Natural killer cell (primary cell): ENCODE results near the gene ENTREP1. TPM values are rescaled to one million over a fixed set of nuclear protein-coding genes. Genes with fewer than 3 reads are reported as not detected.

ENCODE experiments used
- ATAC-seq, 3 donors: fragments of 150-1000 bp in 2 of 3; fragments of 200-7000 bp in 1 of 3; cut with Tn5 transposase; 1 replicate in 1 of 3; 2 replicates in 2 of 3; pipeline ENCODE4 v1.10.0; 2021; ENCODE audit warnings: mild to moderate bottlenecking in 2 of 3, moderate library complexity in 2 of 3
- DNase-seq, 2 donors: peaks; one replicate each; pipeline versions ENCODE4 v3.0.0 to v3.0.0-alpha.2; 2013 to 2021; ENCODE audit warnings: mixed read lengths in 1 of 2
- H3K27ac ChIP-seq: one replicate; pipeline ENCODE4 v1.5.1; 2013; ENCODE audit warnings: mild to moderate bottlenecking, low read length
- H3K27me3 ChIP-seq: one replicate; pipeline ENCODE4 v1.6.1; 2013; ENCODE audit warnings: low read length; ENCODE audit not compliant: control insufficient read depth, insufficient read depth
- H3K36me3 ChIP-seq: one replicate; pipeline ENCODE4 v1.6.1; 2013; ENCODE audit warnings: low read length; ENCODE audit not compliant: control insufficient read depth, insufficient read depth
- H3K4me1 ChIP-seq: one replicate; pipeline ENCODE4 v1.6.1; 2013; ENCODE audit warnings: low read length; ENCODE audit not compliant: control insufficient read depth, insufficient read depth
- H3K4me3 ChIP-seq: one replicate; pipeline ENCODE4 v1.5.1; 2013; ENCODE audit warnings: low read length
- H3K9me3 ChIP-seq: one replicate; pipeline ENCODE4 v1.6.1; 2013; ENCODE audit warnings: low read length; ENCODE audit not compliant: control insufficient read depth, insufficient read depth
- H3K27ac Mint-ChIP-seq, 2 donors: one replicate each; pipeline ENCODE4 v1.8.0; 2022; ENCODE audit warnings: mild to moderate bottlenecking in 2 of 2, mixed read lengths in 2 of 2, moderate library complexity in 1 of 2
- H3K27me3 Mint-ChIP-seq, 2 donors: one replicate each; pipeline ENCODE4 v1.8.0; 2022; ENCODE audit warnings: low read depth in 2 of 2, mixed read lengths in 2 of 2
- H3K36me3 Mint-ChIP-seq: one replicate; pipeline ENCODE4 v1.8.0; 2022; ENCODE audit warnings: mixed read lengths
- H3K4me1 Mint-ChIP-seq, 2 donors: one replicate each; pipeline ENCODE4 v1.8.0; 2022; ENCODE audit warnings: mixed read lengths in 2 of 2
- H3K4me3 Mint-ChIP-seq: one replicate; pipeline ENCODE4 v1.8.0; 2022; ENCODE audit warnings: mild to moderate bottlenecking, moderate library complexity, mixed read lengths
- H3K9me3 Mint-ChIP-seq, 2 donors: one replicate each; pipeline ENCODE4 v1.8.0; 2022; ENCODE audit warnings: mixed read lengths in 2 of 2
- WGBS: methylation state at CpG from one replicate; pipeline ENCODE4 v1.1.7; 2013; ENCODE audit warnings: missing lambda C conversion rate; ENCODE audit not compliant: insufficient coverage; 5-methylcytosine and 5-hydroxymethylcytosine counted together
- intact Hi-C: fragments of 100-400 bp; cut with micrococcal nuclease; formaldehyde crosslinking; loops from one replicate; pipeline ENCODE4 v1.14.2; 2022
- total RNA-seq, 4 donors: library from RNA; stranded (reverse); fragments of 120-200 nt in 1 of 4; gene quantifications; one replicate each; pipeline versions ENCODE4 v1.2.3 to v1.2.4, GENCODE V29; 2013 to 2022
- TF ChIP-seq, protein P1 (sequence below): fragments of 200-600 bp; IDR thresholded peaks from one replicate; pipeline ENCODE4 v1.8.0; 2022; ENCODE audit warnings: antibody characterized with exemption

Gene ENTREP1
- total RNA-seq, 3 donors from 2014 or later (not counting 1 experiment from before 2014, with no cell fraction given), result not detected

DNA sequence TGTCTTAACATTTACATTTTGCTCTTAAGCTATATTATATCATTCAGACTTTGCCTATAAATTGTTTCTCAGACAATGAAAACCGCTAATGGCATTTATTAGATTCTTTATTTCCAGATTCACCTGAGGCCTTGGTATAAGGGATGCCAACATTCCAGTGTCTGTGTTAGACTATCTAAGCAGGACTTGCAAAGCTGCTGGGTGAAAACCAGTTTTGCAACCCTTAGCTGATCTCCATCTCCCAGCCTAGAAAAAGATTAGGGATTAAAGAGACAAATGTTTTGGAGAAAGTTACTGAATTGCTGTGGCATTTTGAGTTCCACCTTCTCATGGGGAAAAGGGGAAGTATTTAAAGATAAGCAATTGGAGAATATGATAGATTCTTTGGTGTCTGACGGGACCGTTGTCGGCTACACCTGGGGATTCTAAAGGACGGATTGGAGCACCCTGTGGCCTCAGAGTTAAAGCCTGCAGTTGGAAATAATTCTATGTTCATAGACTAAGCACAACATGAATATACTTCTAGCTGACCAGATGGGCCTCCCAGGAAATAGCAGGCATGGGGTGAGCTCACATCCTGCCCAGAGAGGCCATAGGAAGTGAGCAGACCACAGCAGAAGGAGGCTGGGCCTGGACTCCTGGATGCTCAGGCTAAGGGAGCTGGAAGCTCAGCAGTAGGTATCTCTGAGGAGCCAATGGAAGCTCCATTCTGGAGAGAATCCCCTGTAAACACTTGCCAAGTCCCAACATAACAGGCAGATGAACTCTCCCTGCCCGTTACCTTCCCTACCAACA lies 21.8 kb downstream of the ENTREP1 start:
- ATAC-seq (no peak), DNase-seq (no peak)
- no peaks in the 10 kb centered on the region for H3K36me3 ChIP-seq
- intact Hi-C loops, result no loop called here
- Mint-ChIP-seq H3K27me3 (peaks cover 3 to 9% of the 10 kb centered on the region in 2 donors), H3K4me3 (no peak overlapping the region), H3K4me1 (no peaks in the 10 kb centered on the region), H3K9me3 (no peaks in the 10 kb centered on the region), H3K36me3 (no peaks in the 10 kb centered on the region), H3K27ac (no peak overlapping the region)
- H3K27me3 ChIP-seq, result no peaks in the 10 kb centered on the region
- no peaks in the 10 kb centered on the region for H3K4me1 ChIP-seq
- TF ChIP-seq, protein P1, sequence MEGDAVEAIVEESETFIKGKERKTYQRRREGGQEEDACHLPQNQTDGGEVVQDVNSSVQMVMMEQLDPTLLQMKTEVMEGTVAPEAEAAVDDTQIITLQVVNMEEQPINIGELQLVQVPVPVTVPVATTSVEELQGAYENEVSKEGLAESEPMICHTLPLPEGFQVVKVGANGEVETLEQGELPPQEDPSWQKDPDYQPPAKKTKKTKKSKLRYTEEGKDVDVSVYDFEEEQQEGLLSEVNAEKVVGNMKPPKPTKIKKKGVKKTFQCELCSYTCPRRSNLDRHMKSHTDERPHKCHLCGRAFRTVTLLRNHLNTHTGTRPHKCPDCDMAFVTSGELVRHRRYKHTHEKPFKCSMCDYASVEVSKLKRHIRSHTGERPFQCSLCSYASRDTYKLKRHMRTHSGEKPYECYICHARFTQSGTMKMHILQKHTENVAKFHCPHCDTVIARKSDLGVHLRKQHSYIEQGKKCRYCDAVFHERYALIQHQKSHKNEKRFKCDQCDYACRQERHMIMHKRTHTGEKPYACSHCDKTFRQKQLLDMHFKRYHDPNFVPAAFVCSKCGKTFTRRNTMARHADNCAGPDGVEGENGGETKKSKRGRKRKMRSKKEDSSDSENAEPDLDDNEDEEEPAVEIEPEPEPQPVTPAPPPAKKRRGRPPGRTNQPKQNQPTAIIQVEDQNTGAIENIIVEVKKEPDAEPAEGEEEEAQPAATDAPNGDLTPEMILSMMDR, result no peak
- H3K27ac ChIP-seq, result no peak overlapping the region
- H3K4me3 ChIP-seq, result no peak overlapping the region
- no peaks in the 10 kb centered on the region for H3K9me3 ChIP-seq
- 86% methylated on average over 6 of the region's 6 CpGs for WGBS

DNA sequence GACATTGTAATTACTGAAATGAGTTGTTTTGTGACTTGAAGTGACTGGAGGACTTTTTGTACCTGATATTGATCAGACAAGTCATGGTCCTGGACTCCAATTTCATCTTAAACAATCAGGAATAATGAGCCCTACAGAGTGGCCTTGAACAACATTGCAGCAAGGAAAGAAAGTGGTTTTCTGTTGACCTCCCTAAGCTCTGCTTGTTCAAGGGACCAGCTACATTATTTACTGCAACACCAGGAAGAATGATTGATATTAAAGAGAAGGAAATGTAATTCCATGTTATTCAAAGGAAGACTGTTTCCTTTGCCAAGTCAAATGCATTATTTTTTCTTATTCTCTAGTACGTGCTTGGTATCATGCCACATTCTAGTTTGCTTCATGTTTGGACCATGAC lies 22.6 kb downstream of the ENTREP1 start:
- DNase-seq, result no peak
- no peak overlapping the region for H3K27ac ChIP-seq
- no peak overlapping the region for H3K4me3 ChIP-seq
- 100% methylated on average over 1 of the region's 1 CpG for WGBS
- H3K27me3 ChIP-seq, result no peaks in the 10 kb centered on the region
- Mint-ChIP-seq H3K4me1 (no peaks in the 10 kb centered on the region), H3K27ac (no peak overlapping the region), H3K9me3 (no peaks in the 10 kb centered on the region), H3K4me3 (no peak overlapping the region), H3K36me3 (no peaks in the 10 kb centered on the region), H3K27me3 (peaks cover 3 to 9% of the 10 kb centered on the region in 2 donors)
- ATAC-seq, result no peak
- H3K9me3 ChIP-seq, result no peaks in the 10 kb centered on the region
- H3K4me1 ChIP-seq, result no peaks in the 10 kb centered on the region
- intact Hi-C loops, result no loop called here
- no peaks in the 10 kb centered on the region for H3K36me3 ChIP-seq
- TF ChIP-seq, protein P1, result no peak

GRCh38 chr9:69351227-69351626 lies 26.2 kb downstream of the ENTREP1 start:
- H3K4me1 Mint-ChIP-seq, result no peaks in the 10 kb centered on the region
- Histone ChIP-seq H3K4me3 (no peak overlapping the region), H3K4me1 (no peaks in the 10 kb centered on the region), H3K27ac (no peak overlapping the region), H3K9me3 (no peaks in the 10 kb centered on the region), H3K27me3 (no peaks in the 10 kb centered on the region), H3K36me3 (no peaks in the 10 kb centered on the region)
- WGBS, result 93% methylated on average over 3 of the region's 3 CpGs
- H3K9me3 Mint-ChIP-seq, result no peaks in the 10 kb centered on the region
- H3K36me3 Mint-ChIP-seq, result no peaks in the 10 kb centered on the region
- intact Hi-C loops, result no loop called here
- no peak for DNase-seq
- H3K27me3 Mint-ChIP-seq, result peaks cover 0 to 6% of the 10 kb centered on the region in 2 donors
- H3K4me3 Mint-ChIP-seq, result no peak overlapping the region
- TF ChIP-seq, protein P1, result no peak
- no peak overlapping the region for H3K27ac Mint-ChIP-seq
- no peak for ATAC-seq

- H3K36me3 Mint-ChIP-seq, result no peaks in the 10 kb centered on the region
- TF ChIP-seq, protein P1, result no peak
- H3K27me3 ChIP-seq, result no peaks in the 10 kb centered on the region
- ATAC-seq (no peak), DNase-seq (no peak)
- 88% methylated on average over 1 of the region's 1 CpG for WGBS
- intact Hi-C loops, result no loop called here
- H3K9me3 Mint-ChIP-seq, result no peaks in the 10 kb centered on the region
- no peaks in the 10 kb centered on the region for H3K9me3 ChIP-seq
- H3K4me3 Mint-ChIP-seq, result no peak overlapping the region
- H3K27ac ChIP-seq, result no peak overlapping the region
- no peak overlapping the region for H3K4me3 ChIP-seq
- no peaks in the 10 kb centered on the region for H3K4me1 Mint-ChIP-seq
- H3K36me3 ChIP-seq, result no peaks in the 10 kb centered on the region
- no peaks in the 10 kb centered on the region for H3K4me1 ChIP-seq
- peaks cover 5 to 6% of the 10 kb centered on the region in 2 donors for H3K27me3 Mint-ChIP-seq
- H3K27ac Mint-ChIP-seq, result no peak overlapping the region
Observed at GRCh38 chr9:69355232-69355631, 30.2 kb downstream of the ENTREP1 start.
